DMS79 treated with DMSO at 0.1 percent for 48 hours (cell line): ENCODE measurements around the gene IFITM1.
"Not testable (repeated sequence)": the region's sequence is repeated elsewhere in the genome, so short reads cannot be mapped to it uniquely, and the experiment has no call there.

Experiments used
- DNase-seq: peaks from one replicate; lab custom pipeline; 2025; lab: John Stamatoyannopoulos, UW

Gene IFITM1

GRCh38 chr11:326592-326841 lies 12.7 kb downstream of the IFITM1 start:
- DNase-seq, result no peak

- DNase-seq, result no peak
Measured at GRCh38 chr11:326842-327580, 13.2 kb downstream of the IFITM1 start.

GRCh38 chr11:327581-327923 lies 13.7 kb downstream of the IFITM1 start:
- no peak for DNase-seq

GRCh38 chr11:328012-328411 lies 14.2 kb downstream of the IFITM1 start:
- no peak for DNase-seq

- not testable (repeated sequence) for DNase-seq
Measured at GRCh38 chr11:328516-329100, 14.8 kb downstream of the IFITM1 start.

GRCh38 chr11:329886-330253 lies 16.0 kb downstream of the IFITM1 start:
- no peak for DNase-seq

- DNase-seq, result no peak
Measured at GRCh38 chr11:330307-330693, 16.5 kb downstream of the IFITM1 start.

- no peak for DNase-seq
Measured at GRCh38 chr11:330694-331357, 17.0 kb downstream of the IFITM1 start.

- DNase-seq, result no peak
Measured at GRCh38 chr11:331358-332060, 17.7 kb downstream of the IFITM1 start.

- DNase-seq, result no peak
Measured at GRCh38 chr11:332651-333480, 19.0 kb downstream of the IFITM1 start.

- not testable (repeated sequence) for DNase-seq
Measured at GRCh38 chr11:333616-334263, 19.9 kb downstream of the IFITM1 start.

- DNase-seq, result no peak
Measured at GRCh38 chr11:334264-334994, 20.6 kb downstream of the IFITM1 start.

GRCh38 chr11:335779-336658 lies 22.2 kb downstream of the IFITM1 start:
- DNase-seq, result no peak

- DNase-seq, result no peak
Measured at GRCh38 chr11:336659-337198, 22.9 kb downstream of the IFITM1 start.

GRCh38 chr11:337711-338110 lies 23.9 kb downstream of the IFITM1 start:
- no peak for DNase-seq

GRCh38 chr11:339963-340362 lies 26.1 kb downstream of the IFITM1 start:
- no peak for DNase-seq

- no peak for DNase-seq
Measured at GRCh38 chr11:340539-341512, 27.0 kb downstream of the IFITM1 start.

GRCh38 chr11:342328-342727 lies 28.5 kb downstream of the IFITM1 start:
- DNase-seq, result no peak
